ENCODE results near the gene FAM237B. TPM values are rescaled to one million over a fixed set of nuclear protein-coding genes. Genes with fewer than 3 reads are reported as not detected.
A peak's percentile ranks its signal among the peaks of the same experiment; 100 is the strongest.
"Not testable (repeated sequence)": the region's sequence is repeated elsewhere in the genome, so short reads cannot be mapped to it uniquely, and the experiment has no call there.

The FAM237B gene
- total RNA-seq (not detected), polyA plus RNA-seq (not detected)
- long read RNA-seq, donor 1 = 0 reads
- long read RNA-seq, donor 2 = 0 reads
- long read RNA-seq, donor 3 = 0 reads

- no peak for TF ChIP-seq CTCF (IDR thresholded peaks at IDR 0.05)
- no peak for TF ChIP-seq POLR2A (IDR thresholded peaks at IDR 0.05)
- no peaks in the 10 kb centered on the region for H3K36me3 ChIP-seq
- peak in 1 of 5 donors; percentile 62 for DNase-seq
- H3K27ac ChIP-seq = no peak within 1 kb of the TSS
- H3K27me3 ChIP-seq = peaks cover 0 to 70% (median 38%) of the 10 kb centered on the region in 9 donors
- peak in 2 of 4 donors; percentile 53 for ATAC-seq
- peak within 1 kb of the TSS in 10 of 12 donors; percentile 3 to 33 (median 26) for H3K4me3 ChIP-seq
- H3K9me3 ChIP-seq = no peaks in the 10 kb centered on the region
- intact Hi-C loops (cut with DNase I) = no loop called here
- H3K4me1 ChIP-seq = peaks cover 0 to 9% (median 0%) of the 10 kb centered on the region in 12 donors
- WGBS, 4 donors = 1 to 2% (median 2%) methylated on average over 42 to 62 of the region's 62 CpGs
Observed at GRCh38 chr7:90320801-90321494, at the start of gene FAM237B. Gene FAM237B (minus strand): TSS chr7:90321304. CDS start chr7:90319748, 1,556 bp downstream.

- ATAC-seq = no peak
- TF ChIP-seq POLR2A (IDR thresholded peaks at IDR 0.05) = no peak
- TF ChIP-seq CTCF (IDR thresholded peaks at IDR 0.05) = no peak
- H3K4me1 ChIP-seq = peaks cover 0 to 13% (median 10%) of the 10 kb centered on the region in 12 donors
- no peak overlapping the region for H3K27ac ChIP-seq
- no peak for DNase-seq
- H3K27me3 ChIP-seq = no peaks in the 10 kb centered on the region
- H3K4me3 ChIP-seq = no peak overlapping the region
- peaks cover 0 to 45% (median 30%) of the 10 kb centered on the region in 9 donors for H3K36me3 ChIP-seq
- intact Hi-C loops (cut with DNase I) = no loop called here
- peaks cover 0 to under 1% (median 0%) of the 10 kb centered on the region in 12 donors for H3K9me3 ChIP-seq
Observed at GRCh38 chr7:90351987-90352386, 30.9 kb upstream of the FAM237B start.

GRCh38 chr7:90350032-90350431 lies 28.9 kb upstream of the FAM237B start:
- H3K27ac ChIP-seq; DNase-seq; H3K27me3 ChIP-seq; intact Hi-C loops (cut with DNase I); H3K9me3 ChIP-seq; H3K4me3 ChIP-seq; ATAC-seq: not testable (repeated sequence)
- Histone ChIP-seq H3K4me1 (peaks cover 0 to 20% (median 11%) of the 10 kb centered on the region in 12 donors), H3K36me3 (peaks cover 0 to 25% (median 11%) of the 10 kb centered on the region in 9 donors)
- WGBS, 4 donors = 87 to 95% (median 90%) methylated on average over 3 of the region's 3 CpGs

GRCh38 chr7:90349305-90349704 lies 28.2 kb upstream of the FAM237B start:
- Histone ChIP-seq H3K27me3 (no peaks in the 10 kb centered on the region), H3K27ac (no peak overlapping the region), H3K9me3 (no peaks in the 10 kb centered on the region), H3K36me3 (peaks cover 0 to 18% (median 4%) of the 10 kb centered on the region in 9 donors), H3K4me1 (peaks cover 0 to 20% (median 12%) of the 10 kb centered on the region in 12 donors), H3K4me3 (no peak overlapping the region)
- DNase-seq (no peak), ATAC-seq (no peak)
- TF ChIP-seq CTCF (IDR thresholded peaks at IDR 0.05) = no peak
- no peak for TF ChIP-seq POLR2A (IDR thresholded peaks at IDR 0.05)
- WGBS, 4 donors = 79 to 84% (median 80%) methylated on average over 4 of the region's 4 CpGs
- intact Hi-C loops (cut with DNase I) = loop anchor here in 5 of 10 donors (5.0 to 10.0 kb wide), 3 partner anchors 53 to 58 kb away; partner anchors contain the start of gene CLDN12 (in 4 of the 5)
